Measurements from ENCODE around the gene SLCO2B1. TPM values are rescaled to one million over a fixed set of nuclear protein-coding genes. Genes with fewer than 3 reads are reported as not detected.

Gene SLCO2B1
- total and polyA plus RNA-seq, 2 experiments from 2014 or later = not detected

- Histone ChIP-seq H3K79me2 (replicated peaks; ENCODE audit: insufficient read depth) (no peaks in the 10 kb centered on the region), H3K4me3 (no peak overlapping the region), H3K9me2 (ENCODE audit: insufficient read depth) (no peaks in the 10 kb centered on the region), H3K4me2 (no peak overlapping the region), H3K27ac (ENCODE audit: low read depth) (no peak overlapping the region), H3K27me3 (ENCODE audit: insufficient read depth) (no peaks in the 10 kb centered on the region), H4K20me1 (replicated peaks; ENCODE audit: insufficient read depth) (no peaks in the 10 kb centered on the region), H2AFZ (no peak overlapping the region), H3K4me1 (ENCODE audit: insufficient read depth) (no peaks in the 10 kb centered on the region), H3F3A (replicated peaks; ENCODE audit: low read depth) (no peaks in the 10 kb centered on the region), H3K36me3 (ENCODE audit: insufficient read depth) (no peaks in the 10 kb centered on the region)
- Mint-ChIP-seq H3K27me3 (ENCODE audit: insufficient read depth, low read depth, poor library complexity) (peaks cover 5% of the 10 kb centered on the region), H3K27ac (no peak overlapping the region), H3K4me1 (no peaks in the 10 kb centered on the region), H3K36me3 (ENCODE audit: low read depth) (peaks cover 7% of the 10 kb centered on the region; the same call in 2 of the 3 replicates), H3K9me3 (peaks cover 19% of the 10 kb centered on the region), H3K4me3 (no peak overlapping the region)
- DNase-seq (ENCODE audit: low spot score) (no peak), ATAC-seq (no peak)
- TF ChIP-seq ZNF462 (CRISPR knock-in tag; IDR thresholded peaks at IDR 0.05) = no peak
- no peak for TF ChIP-seq STAT1 (IDR thresholded peaks at IDR 0.05; ENCODE audit: unreplicated experiment)
- no peak for TF ChIP-seq NANOG (IDR thresholded peaks at IDR 0.05; ENCODE audit: borderline replicate concordance)
- no peak for TF ChIP-seq ZNF114 (CRISPR knock-in tag; IDR thresholded peaks at IDR 0.05)
- TF ChIP-seq JUNB (IDR thresholded peaks at IDR 0.05; ENCODE audit: unreplicated experiment) = no peak
- TF ChIP-seq EZH2phosphoT487 (IDR thresholded peaks at IDR 0.05; ENCODE audit: unreplicated experiment) = no peak
- no peak for TF ChIP-seq ZNF331 (CRISPR knock-in tag; IDR thresholded peaks at IDR 0.05; ENCODE audit: low read depth)
- TF ChIP-seq POLR2AphosphoS5 (IDR thresholded peaks at IDR 0.05; ENCODE audit: low read depth) = no peak
- TF ChIP-seq REST (IDR thresholded peaks at IDR 0.05; ENCODE audit: unreplicated experiment) = no peak
- no peak for TF ChIP-seq ETS1 (IDR thresholded peaks at IDR 0.05)
- no peak for TF ChIP-seq CTCF (conservative IDR thresholded peaks at IDR 0.05; ENCODE audit: low read depth in 2 of 2)
- no peak for TF ChIP-seq CREB1 (CRISPR knock-in tag; IDR thresholded peaks at IDR 0.05; ENCODE audit: low read depth)
- TF ChIP-seq EZH2 (IDR thresholded peaks at IDR 0.05; ENCODE audit: low read depth, unreplicated experiment) = no peak
Measured at GRCh38 chr11:75126564-75126963, 24.3 kb upstream of the SLCO2B1 start.
